HK-2 (cell line): Measurements from ENCODE around the gene KIF20A.
"Not testable (repeated sequence)": the region's sequence is repeated elsewhere in the genome, so short reads cannot be mapped to it uniquely, and the experiment has no call there.

Experiments used
- DNase-seq: peaks from one replicate; pipeline ENCODE4 v3.0.0-alpha.2; 2018; ENCODE audit not compliant: unreplicated experiment

Gene KIF20A

DNA sequence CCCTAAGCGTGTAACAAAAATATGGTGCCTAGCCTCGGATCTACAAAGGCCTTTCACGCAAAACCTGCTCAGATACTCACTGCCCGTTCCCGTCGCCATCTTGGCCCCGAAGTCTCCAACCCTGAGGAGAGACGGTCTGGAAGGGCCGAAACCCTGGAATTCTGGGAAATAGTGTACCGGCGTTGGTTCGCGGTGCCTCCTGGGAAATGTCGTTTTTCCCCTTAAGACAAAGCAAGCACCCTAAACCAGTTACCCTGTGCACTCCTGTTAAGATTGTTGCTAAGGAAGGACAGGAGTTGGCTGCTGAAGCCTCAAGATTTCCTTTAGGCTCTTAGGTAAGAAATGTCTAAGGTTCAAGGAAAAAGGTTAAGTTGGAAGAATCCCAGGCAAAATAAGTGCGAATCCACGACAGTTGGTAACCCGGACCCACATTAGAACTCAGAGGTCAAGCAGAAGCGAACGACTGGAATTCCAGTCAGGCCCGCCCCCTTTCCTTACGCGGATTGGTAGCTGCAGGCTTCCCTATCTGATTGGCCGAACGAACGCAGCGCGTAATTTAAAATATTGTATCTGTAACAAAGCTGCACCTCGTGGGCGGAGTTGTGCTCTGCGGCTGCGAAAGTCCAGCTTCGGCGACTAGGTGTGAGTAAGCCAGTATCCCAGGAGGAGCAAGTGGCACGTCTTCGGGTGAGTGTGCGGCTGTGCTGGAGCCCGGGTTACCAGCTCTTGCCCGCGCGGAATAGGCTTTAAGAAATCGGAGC, at the start of gene KIF20A, which contains the start of gene BRD8:
Gene KIF20A (plus strand): TSS at position 597 of the 761 bp plus-strand sequence. CDS start 569 bp downstream, outside the sequence.
Gene BRD8 (minus strand): TSS at position 115 of the 761 bp plus-strand sequence. CDS start 16 bp downstream, at position 99.
- DNase-seq, result peak; percentile 90

DNA sequence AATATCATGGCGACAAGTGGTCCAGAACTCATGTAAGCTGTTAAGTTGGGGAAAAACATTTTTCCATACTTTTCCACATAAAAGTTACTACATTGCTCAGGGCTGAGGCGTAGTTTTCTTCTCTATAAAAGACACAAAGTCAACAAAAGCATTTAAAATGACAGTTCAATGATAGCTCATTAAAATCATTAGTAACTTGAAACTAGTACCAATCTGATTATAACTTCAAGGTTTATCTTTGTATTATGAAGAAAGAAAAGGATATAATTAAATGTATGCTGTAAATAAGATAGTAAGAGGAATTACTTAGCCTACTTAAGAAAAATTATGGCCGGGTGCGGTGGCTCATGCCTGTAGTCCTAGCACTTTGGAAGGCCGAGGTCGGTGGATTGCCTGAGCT, 49.6 kb upstream of the KIF20A start:
- DNase-seq, result no peak

DNA sequence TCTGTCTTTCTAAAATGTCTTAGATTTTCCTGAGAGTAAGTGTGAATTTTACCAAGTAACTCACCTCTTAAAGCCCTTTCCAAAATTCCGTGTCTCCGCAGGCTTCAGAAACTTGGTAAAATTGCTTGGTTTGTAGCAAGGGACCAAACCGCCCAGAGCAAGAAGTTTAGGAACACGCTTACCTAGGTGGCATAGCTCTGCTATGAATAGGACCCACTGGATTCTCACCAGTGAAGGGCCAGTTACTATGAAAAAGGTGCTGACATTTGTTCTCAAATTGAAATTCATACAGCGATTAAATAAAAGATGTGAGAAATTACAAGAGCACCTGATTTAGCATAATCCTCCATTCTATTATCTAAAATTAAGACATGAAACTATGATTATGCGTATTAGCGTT, 46.4 kb upstream of the KIF20A start:
- no peak for DNase-seq

DNA sequence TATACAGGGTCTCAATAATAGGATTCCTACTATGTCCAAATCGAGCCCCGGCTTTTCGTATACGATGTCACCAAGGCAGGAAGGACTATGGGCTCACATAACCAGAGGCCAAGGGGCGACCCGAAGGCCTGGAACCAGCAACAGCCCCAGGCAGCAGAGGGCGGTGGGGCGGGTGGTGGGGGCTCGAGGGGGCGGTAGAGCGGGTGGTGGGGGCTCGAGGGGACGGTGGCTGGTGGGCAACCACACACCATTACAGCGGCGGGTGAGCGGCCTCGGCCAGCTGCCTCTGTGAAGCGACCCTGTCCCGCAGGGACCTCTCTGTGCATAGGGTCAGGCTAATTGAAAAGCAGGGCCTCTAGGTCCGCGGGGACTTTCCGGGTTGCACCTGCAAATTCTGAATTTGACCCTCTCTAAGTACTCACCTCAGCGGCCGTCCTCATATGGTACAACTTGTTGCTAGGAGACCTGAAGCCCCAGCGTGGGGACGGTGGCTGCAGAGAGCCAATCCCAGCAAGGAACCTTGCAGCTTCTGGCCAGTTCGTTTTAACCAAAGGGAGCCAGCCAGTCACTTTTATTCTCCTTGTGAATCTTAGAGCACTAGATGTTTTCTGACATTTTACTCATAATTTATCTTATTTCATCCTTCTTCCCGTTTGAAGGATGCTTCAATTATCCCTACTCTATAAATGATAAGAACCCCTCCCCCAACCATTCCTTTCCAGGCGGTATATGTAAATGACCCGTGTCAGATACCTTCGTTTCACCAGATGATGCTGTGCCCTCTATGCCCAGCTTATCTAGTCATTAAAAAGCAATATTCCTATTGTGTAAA, 39.7 kb upstream of the KIF20A start, which contains the start of gene NME5:
Gene NME5 (minus strand): TSS at position 480 of the 832 bp plus-strand sequence. CDS start 648 bp downstream, outside the sequence.
- DNase-seq, result peak; percentile 14

DNA sequence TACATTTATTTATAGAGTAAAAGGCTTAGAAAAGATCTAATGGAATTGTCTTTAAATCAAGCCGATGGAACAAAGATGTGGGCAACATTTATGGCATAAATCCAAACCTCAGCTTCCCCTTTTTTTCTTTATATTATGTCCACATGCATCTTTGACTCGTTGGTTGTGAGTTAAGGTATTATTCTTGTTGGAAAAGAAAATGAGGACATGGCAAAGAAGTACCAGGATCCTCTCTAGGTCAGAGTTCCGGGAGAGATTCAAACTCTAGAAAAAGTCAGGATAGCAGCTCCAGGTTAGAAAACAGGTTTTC, 39.2 kb upstream of the KIF20A start:
- no peak for DNase-seq

DNA sequence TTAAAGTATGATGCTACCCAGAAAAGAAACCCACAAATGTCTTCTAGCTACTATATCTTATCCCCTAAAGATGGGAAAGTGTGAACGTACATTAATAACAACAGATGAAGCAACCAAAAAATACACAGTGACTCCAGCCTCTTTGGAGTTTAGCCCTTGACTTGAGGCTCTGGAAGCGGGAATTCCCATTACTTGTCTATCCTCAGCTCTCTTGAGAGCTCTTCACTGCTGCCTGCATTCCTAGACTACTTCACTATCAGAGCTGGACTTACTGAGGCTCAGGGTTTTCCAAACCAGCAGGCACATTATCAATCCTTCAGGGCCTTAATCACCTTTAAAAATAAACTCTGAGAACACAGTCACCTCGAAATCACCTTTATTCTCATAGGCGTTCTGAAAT, 38.6 kb upstream of the KIF20A start:
- no peak for DNase-seq

DNA sequence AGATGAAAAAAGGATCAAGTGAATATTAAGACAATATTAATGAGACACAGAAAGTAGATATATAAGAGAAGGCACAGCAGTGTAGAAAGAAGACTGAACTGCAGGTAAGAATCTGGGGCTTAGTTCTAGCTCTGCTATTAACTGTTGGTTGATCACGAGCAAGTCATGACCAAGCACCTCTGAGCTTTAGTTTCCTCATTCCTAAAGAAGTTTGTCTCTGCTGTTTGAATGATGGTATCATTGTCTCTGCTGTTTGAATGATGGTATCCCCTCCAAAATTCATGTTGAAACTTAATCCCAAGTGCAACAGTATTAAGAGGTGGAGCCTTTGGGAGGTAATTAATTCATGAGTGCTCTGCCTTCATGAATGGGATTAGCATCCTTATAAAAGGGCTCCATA, 37.2 kb upstream of the KIF20A start:
- no peak for DNase-seq

DNA sequence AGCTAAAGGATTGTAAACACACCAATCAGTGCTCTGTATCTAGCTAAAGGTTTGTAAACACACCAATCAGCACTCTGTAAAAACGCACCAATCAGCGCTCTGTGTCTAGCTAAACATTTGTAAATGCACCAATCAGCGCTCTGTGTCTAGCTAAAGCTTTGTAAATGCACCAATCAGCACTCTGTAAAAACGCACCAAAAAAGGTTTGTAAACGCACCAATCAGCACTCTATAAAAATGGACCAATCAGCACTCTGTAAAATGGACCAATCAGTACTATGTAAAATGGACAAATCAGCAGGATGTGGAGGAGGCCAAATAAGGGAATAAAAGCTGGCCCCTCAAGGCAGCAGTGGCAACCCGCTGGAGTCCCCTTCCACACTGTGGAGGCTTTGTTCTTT, 35.3 kb upstream of the KIF20A start:
- DNase-seq, result not testable (repeated sequence)

DNA sequence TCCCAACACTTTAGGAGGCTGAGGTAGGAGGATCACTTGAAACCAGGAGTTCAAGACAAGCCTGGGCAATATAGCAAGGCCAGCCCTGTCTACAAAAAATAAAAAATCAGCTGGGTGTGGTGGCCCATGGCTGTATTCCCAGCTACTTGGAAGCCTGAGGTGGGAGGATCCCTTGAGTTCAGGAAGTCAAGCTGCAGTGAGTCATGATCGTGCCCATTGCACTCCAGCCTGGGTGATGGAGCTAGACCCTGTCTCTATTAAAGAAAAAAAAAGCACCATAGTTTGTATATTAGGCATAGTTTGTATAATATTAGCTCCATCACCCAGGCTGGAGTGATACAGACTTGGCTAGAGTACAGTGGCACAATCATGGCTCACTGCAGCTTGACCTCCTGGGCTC, 30.1 kb upstream of the KIF20A start:
- peak; percentile 30 for DNase-seq

DNA sequence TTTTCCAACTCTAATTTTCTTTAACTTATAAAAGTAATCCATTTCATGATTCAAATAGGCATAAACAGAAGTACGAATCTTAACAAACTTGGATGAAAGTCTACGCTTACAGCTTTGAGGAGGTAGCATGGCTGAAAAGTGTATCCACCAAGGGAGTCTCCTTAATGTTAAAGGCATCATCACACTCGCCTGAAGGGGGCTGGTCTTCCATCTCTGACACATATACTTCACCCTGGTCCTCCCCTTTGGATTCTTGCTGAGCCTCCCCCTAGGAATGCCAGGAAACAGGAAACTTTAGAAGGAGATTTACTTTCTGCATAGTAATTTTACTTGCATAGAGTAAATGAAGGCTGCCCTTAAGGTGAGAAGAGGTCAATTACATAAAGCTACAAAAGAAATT, 29.4 kb upstream of the KIF20A start:
- DNase-seq, result peak; percentile 2

DNA sequence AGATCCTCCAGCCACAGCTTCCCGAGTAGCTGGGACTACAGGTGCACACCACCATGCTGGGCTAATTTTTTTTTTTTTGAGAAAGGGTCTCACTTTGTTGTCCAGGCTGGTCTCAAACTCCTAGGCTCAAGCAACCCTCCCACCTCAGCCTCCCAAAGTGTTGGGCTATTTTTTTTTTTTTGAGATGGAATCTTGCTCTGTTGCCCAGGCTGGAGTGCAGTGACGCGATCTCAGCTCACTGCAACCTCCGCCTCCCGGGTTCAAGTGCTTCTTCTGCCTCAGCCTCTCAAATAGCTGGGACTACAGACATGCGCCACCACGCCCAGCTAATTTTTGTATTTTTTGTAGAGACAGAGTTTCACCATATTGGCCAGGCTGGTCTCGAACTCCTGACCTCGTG, 22.9 kb upstream of the KIF20A start:
- not testable (repeated sequence) for DNase-seq

DNA sequence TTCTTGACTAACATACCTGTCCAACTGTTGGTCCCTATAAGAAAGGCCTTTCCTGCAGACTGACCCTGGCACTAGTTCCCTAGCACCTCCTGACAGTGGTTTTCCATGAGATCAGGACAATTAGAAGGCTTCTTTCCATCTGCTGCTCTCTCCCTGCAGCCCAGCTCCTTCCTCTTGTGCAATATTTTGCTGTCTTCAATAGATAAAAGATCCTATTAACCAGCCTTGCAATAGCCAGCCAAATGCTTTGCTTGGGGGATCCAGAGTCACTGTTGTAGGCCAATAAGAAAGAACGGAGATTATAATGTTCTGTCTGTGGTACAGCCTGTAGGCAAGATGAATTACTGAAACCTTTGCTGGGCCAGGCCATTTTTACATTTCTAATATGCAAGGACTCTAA, 21.3 kb upstream of the KIF20A start:
- no peak for DNase-seq

DNA sequence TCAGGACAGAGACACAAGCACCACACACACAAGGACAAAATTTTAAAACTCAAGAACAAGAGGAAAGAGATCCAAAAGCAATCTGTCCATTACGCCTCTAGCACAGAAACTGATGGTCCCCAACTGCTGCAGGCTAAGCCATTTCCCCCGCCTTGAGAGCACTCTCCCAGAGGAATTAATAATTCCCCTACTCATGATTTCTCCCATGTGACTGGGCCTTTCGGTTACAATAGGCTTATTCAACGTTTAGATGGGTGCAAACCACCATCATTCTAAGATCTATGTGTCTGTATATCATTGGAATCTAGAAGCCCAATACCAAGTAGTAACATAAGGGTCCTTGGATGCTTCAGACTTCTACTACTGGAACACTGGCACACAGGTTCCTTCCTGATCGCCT, 19.2 kb upstream of the KIF20A start:
- no peak for DNase-seq

DNA sequence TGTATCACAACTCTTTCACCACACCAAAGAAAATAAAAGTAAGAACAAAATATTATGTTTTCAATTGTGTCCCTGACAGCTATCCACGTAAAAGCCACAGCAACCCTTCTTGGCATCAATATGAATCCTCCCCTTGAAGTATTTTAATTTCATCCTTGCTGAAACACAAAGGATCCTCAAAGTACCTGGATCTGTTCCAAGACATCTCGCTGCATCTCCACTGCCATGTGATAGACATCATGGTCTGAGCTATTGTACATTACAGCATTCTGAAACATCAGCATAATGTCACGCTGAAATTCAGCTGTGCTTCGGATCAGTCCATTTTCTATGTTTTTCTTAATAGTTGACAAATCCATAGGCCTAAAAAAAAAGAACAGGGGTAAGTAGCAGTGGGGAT, 18.2 kb upstream of the KIF20A start:
- no peak for DNase-seq

DNA sequence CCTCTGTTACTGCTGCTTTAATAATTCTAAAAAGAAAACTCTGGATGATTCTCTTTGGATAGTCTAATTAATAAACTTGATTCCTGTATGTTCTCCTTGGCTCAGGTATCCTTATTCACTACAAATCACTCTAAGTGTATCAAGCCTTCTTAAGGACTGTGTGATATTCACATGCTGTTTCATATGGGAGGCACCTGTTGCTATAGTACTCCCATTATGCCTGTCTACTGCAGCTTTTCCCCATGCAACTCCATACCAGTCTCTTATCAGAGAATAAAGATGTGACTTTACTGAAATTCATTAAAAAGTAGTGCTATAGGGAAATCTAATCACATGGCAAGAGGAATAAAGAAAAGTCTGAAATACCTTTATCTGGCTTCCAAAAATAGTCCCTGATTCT, 15.2 kb upstream of the KIF20A start:
- DNase-seq, result no peak

DNA sequence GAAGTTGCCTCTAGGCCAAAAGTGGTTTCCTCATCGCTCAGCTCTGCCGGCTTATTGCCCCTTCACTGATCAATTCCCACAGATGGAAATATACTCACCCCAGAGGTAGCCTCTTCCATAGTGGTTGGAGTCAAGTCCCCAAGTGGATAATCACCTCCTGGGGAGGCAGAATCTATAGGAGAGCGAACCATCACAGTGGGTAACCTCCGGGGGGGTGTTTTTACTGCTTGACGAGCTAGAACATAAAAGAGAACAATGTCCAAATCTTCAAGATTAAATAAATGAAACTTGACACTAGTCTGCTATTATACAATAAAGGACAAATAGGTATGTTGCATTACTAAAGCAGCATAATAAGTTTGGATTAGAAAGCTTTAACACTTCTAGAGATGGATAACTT, 9.8 kb upstream of the KIF20A start:
- no peak for DNase-seq

DNA sequence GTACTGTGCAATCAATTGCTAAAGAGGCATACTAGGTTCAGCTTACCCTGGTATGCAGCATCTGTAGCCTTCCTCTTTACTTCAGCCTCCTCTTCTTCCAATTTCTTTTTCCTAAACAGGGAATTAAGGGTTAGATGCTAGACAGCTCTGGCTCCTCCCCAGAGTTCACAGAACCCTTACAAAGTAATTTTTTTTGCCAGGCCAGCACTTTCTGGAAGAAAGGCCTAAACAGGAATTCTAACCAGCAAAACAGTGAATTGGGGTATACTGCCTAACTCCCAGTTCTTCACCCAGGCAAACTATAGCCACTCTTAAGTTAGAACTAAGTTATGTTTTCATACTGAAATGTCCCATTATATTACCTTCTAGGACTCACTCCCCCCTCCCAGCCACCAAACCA, 8.6 kb upstream of the KIF20A start:
- no peak for DNase-seq

DNA sequence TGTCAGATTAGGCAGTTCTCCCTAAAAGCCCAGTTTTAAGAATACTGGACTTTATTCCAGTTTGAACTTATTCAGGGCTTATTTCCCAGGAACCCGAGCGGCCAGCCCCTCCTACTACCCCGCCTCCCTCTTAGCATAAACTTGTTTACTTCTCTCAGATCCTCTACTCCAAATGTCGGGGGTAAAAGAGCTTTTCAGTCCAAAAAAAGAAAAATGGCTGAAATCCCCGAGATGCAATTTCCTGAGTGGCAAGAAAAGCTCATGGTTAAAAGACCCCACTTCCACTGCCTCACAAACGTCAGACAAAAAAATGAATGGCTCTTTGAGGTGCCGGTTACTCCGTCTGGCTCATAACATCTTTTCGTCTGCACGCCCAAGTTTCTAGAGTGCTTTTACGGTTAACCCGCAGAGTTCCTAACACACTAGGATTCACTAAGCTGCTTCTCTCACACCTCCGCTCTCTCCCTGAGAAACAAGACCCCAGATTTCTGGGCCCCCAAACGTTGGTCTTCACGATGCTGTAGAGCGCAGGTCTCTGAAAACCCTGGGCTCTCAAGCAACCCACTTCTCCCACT, 884 bp upstream of the KIF20A start:
- DNase-seq, result peak; percentile 4

DNA sequence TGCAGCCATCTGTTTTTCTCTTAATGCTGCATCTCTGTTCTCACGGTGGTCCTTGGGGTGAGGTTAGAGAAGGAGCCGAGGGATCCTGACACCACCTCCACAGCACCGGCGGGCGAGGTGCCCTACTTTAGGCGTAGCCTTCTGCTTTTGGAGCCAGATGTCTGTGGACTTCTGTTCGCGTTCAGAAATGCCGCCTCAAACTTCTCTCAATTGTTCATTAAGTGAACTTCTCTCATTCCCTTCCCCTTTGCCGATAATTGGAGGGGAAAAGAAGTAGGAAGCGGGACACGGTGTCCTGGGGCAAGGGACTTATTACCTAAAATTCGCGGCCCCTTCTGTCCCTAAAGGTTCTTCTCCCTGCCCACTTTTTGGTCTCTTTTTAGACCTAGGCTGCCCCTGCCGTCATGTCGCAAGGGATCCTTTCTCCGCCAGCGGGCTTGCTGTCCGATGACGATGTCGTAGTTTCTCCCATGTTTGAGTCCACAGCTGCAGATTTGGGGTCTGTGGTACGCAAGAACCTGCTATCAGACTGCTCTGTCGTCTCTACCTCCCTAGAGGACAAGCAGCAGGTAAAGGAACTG, 455 bp downstream of the KIF20A start:
- DNase-seq, result peak; percentile 7

DNA sequence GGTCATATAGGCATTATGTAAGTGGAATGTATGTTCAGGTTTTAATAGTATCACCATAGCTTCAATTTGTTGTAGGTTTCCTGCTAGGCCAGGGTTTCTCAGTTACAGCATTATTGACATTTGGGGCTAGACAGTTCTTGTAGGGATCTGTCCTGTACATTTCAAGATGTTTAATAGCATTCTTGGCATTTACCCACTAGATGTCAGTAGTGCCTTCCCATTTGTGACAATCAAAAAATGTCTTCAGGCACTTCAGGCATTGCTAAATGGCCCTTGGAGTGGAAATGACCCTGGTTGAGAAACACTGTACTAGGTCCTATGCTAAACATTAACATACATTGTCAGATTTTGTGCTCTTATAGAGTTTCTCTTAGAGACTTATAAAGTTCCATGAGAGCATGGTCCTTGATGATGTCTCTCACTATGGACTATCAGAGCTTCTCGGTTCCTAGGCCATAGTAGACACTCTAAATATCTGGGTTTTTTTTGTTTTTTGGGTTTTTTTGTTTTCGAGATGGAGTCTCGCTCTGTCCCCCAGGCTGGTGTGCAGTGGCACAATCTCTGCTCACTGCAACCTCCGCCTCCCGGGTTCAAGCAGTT, 1.4 kb downstream of the KIF20A start:
- DNase-seq, result peak; percentile 3

DNA sequence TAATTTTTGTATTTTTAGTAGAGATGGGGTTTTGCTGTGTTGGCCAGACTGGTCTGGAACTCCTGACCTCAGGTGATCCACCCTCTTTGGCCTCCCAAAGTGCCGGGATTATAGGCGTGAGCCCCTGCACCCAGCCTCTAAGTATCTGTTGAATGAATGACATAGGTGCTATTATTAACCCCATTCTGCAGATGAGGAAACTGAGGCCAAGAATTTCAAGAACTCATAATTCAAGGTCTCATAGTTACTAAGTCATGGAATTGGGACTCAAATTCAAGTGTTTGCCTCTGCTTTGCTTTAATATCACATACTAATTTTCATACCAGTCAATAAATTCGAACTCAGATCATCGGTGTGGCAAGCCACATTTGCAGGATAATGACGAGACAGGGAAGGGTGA, 1.9 kb downstream of the KIF20A start:
- no peak for DNase-seq

DNA sequence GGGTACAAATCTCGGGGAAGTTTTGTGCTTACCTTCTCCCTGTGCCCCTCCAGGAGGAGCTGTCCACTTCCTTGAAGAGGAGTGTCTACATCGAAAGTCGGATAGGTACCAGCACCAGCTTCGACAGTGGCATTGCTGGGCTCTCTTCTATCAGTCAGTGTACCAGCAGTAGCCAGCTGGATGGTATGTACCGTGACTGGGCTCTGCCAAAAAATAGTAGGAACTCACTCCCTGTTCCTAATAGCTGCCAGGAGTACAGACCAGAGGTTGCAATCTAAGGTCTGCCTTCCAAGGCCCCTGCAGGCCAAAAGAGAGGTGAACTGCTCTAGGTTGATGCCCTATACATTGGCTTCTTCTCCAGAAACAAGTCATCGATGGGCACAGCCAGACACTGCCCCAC, 3.9 kb downstream of the KIF20A start:
- no peak for DNase-seq
